ENCODE measurements around the gene HSFX4.

The HSFX4 gene

DNA sequence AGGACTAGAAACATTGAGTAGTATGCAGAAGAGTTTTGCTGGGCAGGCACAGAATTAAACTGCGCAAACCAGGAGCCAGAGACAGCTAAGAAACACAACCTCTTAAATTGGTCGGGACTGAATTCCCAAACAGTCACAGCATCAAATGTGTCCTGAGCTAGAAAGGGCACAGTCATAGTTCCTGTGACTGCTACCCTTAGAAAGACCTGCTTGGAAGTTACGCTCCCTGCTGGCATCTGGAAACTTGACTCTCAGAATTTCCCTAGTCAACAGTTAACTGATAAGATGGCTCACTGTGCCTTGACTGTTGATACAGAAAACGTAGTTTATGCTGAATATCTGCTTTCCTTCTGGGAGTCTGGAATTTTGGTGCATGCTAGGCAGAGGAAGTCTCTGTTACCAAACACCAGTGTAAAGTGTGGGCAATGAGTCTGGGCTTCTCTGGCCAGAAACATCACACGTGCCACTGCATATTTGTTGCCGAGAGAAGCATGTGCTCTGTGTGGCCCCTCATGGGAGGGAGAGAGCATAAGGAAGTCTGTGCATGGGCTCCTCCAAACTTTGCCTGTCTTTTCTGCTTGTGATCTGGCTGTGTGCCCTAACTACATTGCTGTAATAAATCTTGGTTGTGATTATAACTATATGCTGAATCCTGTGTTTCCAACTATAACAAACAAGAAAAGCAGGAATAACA is 20.5 kb downstream of the HSFX4 start:
- no peak for ATAC-seq (ENCODE audit: low read depth)
- H3K9me3 ChIP-seq (ENCODE audit: severe bottlenecking), result no peaks in the 10 kb centered on the region

DNA sequence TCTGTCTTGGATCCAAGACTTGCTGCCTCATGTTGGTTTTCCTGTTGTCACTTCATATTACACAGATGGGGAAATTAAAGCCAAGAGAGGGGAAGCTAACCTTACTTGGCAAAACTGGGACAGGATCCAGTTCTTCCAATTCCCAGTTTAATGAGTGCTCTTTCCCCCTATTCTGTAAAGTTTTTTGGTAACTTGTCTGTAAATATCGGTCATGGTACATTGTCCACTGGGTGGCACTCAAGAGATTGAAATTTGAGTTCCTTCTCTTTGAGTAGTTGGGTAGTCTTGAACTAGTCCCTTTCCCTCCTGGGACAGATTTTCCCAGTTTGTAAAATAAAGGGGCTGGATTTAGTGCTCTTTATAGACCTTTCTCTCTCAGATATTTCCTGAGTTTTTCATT is 21.3 kb downstream of the HSFX4 start:
- TF ChIP-seq, protein P1, sequence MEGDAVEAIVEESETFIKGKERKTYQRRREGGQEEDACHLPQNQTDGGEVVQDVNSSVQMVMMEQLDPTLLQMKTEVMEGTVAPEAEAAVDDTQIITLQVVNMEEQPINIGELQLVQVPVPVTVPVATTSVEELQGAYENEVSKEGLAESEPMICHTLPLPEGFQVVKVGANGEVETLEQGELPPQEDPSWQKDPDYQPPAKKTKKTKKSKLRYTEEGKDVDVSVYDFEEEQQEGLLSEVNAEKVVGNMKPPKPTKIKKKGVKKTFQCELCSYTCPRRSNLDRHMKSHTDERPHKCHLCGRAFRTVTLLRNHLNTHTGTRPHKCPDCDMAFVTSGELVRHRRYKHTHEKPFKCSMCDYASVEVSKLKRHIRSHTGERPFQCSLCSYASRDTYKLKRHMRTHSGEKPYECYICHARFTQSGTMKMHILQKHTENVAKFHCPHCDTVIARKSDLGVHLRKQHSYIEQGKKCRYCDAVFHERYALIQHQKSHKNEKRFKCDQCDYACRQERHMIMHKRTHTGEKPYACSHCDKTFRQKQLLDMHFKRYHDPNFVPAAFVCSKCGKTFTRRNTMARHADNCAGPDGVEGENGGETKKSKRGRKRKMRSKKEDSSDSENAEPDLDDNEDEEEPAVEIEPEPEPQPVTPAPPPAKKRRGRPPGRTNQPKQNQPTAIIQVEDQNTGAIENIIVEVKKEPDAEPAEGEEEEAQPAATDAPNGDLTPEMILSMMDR (IDR thresholded peaks at IDR 0.05; ENCODE audit: poor library complexity, severe bottlenecking), result peak; percentile 45
- H3K4me1 ChIP-seq (ENCODE audit: insufficient read depth, poor library complexity, severe bottlenecking), result no peaks in the 10 kb centered on the region
- no peak overlapping the region for H3K4me3 ChIP-seq (ENCODE audit: severe bottlenecking)
- no peaks in the 10 kb centered on the region for H3K9me3 ChIP-seq (ENCODE audit: severe bottlenecking)
- DNase-seq (ENCODE audit: low spot score), result no peak
- ATAC-seq (ENCODE audit: low read depth), result no peak
- H3K27me3 ChIP-seq (ENCODE audit: insufficient read depth, poor library complexity, severe bottlenecking), result no peaks in the 10 kb centered on the region
- no peak overlapping the region for H3K27ac ChIP-seq (ENCODE audit: poor library complexity, severe bottlenecking)
- H3K36me3 ChIP-seq (ENCODE audit: low read depth), result peaks cover 3% of the 10 kb centered on the region; the same call in 1 of the 2 replicates

More for the DNA sequence above, 20.5 kb downstream of the HSFX4 start:
- H3K36me3 ChIP-seq (ENCODE audit: low read depth), result peaks cover 3% of the 10 kb centered on the region; the same call in 1 of the 2 replicates
- no peak overlapping the region for H3K27ac ChIP-seq (ENCODE audit: poor library complexity, severe bottlenecking)
- no peak for DNase-seq (ENCODE audit: low spot score)
- no peaks in the 10 kb centered on the region for H3K4me1 ChIP-seq (ENCODE audit: insufficient read depth, poor library complexity, severe bottlenecking)
- TF ChIP-seq, protein P1 (IDR thresholded peaks at IDR 0.05; ENCODE audit: poor library complexity, severe bottlenecking), result no peak
- H3K4me3 ChIP-seq (ENCODE audit: severe bottlenecking), result no peak overlapping the region
- no peaks in the 10 kb centered on the region for H3K27me3 ChIP-seq (ENCODE audit: insufficient read depth, poor library complexity, severe bottlenecking)

GRCh38 chrX:149961572-149961971 is 32.2 kb downstream of the HSFX4 start:
- TF ChIP-seq, protein P1 (IDR thresholded peaks at IDR 0.05; ENCODE audit: poor library complexity, severe bottlenecking), result no peak
- Histone ChIP-seq H3K36me3 (ENCODE audit: low read depth) (peaks cover 8% of the 10 kb centered on the region; the same call in 1 of the 2 replicates), H3K4me3 (ENCODE audit: severe bottlenecking) (no peak overlapping the region), H3K27ac (ENCODE audit: poor library complexity, severe bottlenecking) (no peak overlapping the region), H3K9me3 (ENCODE audit: severe bottlenecking) (no peaks in the 10 kb centered on the region), H3K4me1 (ENCODE audit: insufficient read depth, poor library complexity, severe bottlenecking) (no peaks in the 10 kb centered on the region), H3K27me3 (ENCODE audit: insufficient read depth, poor library complexity, severe bottlenecking) (no peaks in the 10 kb centered on the region)
- no peak for ATAC-seq (ENCODE audit: low read depth)
- DNase-seq (ENCODE audit: low spot score), result no peak

DNA sequence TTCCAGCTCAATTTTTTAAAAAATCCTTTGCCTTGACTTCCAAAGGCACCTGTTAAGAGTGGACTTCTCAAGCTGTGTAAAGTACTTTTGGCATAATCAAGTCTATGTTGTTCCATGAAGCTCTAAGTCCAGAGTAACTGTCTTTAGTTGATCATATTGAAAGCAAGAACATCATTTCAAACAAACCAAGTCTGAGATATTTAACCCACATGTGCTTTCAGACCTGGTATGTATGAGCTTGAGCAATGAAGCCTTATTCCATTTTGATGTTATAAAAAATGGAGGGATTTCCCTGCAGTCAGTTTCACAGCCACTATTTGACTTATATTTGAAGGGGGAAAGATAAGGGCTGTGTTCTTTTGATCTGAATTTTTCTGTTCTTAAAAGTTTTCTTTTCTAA is 32.6 kb downstream of the HSFX4 start:
- TF ChIP-seq, protein P1 (IDR thresholded peaks at IDR 0.05; ENCODE audit: poor library complexity, severe bottlenecking), result no peak
- DNase-seq (ENCODE audit: low spot score), result no peak
- Histone ChIP-seq H3K4me3 (ENCODE audit: severe bottlenecking) (no peak overlapping the region), H3K36me3 (ENCODE audit: low read depth) (peaks cover 8% of the 10 kb centered on the region; the same call in 1 of the 2 replicates), H3K4me1 (ENCODE audit: insufficient read depth, poor library complexity, severe bottlenecking) (no peaks in the 10 kb centered on the region), H3K27me3 (ENCODE audit: insufficient read depth, poor library complexity, severe bottlenecking) (no peaks in the 10 kb centered on the region), H3K27ac (ENCODE audit: poor library complexity, severe bottlenecking) (no peak overlapping the region), H3K9me3 (ENCODE audit: severe bottlenecking) (no peaks in the 10 kb centered on the region)
- no peak for ATAC-seq (ENCODE audit: low read depth)
